ES-I3 (cell line): ENCODE results near the gene STRBP.
"Not testable (repeated sequence)": the region's sequence is repeated elsewhere in the genome, so short reads cannot be mapped to it uniquely, and the experiment has no call there.

ENCODE experiments used
- H3K36me3 ChIP-seq: 2 replicates; pipeline ENCODE4 v1.6.1; 2013; ENCODE audit warnings: mild to moderate bottlenecking, low read length, control low read depth, moderate library complexity; ENCODE audit not compliant: insufficient read depth
- H3K4me1 ChIP-seq: 2 replicates; pipeline ENCODE4 v1.6.1; 2013; ENCODE audit warnings: mild to moderate bottlenecking, control low read depth, low read length; ENCODE audit not compliant: insufficient read depth
- H3K9ac ChIP-seq: 2 replicates; pipeline ENCODE4 v1.6.1; 2013; ENCODE audit warnings: low read depth, mild to moderate bottlenecking, low read length, moderate library complexity
- H3K9me3 ChIP-seq: 2 replicates; pipeline ENCODE4 v1.6.1; 2013; ENCODE audit warnings: mild to moderate bottlenecking, low read length, moderate library complexity; ENCODE audit not compliant: control insufficient read depth, insufficient read depth

STRBP gene

DNA sequence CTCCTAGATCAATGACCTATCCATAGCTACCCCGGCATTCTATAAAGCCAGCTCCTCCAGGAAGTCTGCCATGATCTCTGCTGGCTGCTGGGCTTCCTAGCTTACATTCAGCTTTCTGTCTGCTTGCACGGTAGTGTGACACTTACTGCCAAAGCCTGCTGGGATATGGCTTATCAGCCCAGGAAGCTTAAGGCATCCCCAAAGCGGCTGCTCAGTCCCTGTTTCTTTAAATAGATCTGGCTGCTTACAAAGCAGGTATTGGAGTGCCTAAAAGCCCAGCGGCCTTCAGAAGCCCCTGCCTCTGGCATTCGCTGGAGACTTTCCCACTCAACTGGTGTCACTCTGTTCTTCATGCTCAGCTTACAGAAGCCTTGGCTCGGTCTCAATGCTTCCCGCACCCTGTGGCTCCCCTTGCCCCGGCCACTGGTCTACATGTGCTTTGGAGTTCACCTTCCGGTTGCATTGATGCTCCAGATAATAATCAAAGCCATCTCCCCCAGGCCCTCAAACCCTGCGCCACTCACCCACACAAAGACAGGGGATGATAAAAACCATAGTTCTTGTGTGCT, 31.3 kb upstream of the STRBP start:
- Histone ChIP-seq H3K36me3 (no peaks in the 10 kb centered on the region), H3K4me1 (no peaks in the 10 kb centered on the region), H3K9ac (no peak overlapping the region), H3K9me3 (no peaks in the 10 kb centered on the region)

DNA sequence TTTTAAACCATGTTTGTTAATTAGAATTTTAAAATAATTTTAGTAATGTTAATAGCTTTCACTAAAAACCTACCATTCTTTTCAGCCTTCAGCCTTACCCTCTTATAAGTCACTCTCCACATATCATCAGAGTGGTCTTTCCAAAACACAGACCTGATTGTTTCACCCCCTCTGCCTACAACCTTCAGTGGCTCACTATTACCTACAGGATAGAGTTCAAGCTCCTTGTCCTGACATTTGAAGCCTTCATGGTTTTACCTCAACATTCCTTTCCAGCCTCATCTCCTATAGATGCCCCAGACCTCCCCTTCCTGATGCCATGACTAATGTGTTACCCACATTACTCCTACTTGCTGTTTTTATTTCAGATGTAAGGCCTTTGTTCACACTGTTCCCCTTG, 27.8 kb upstream of the STRBP start:
- no peak overlapping the region for H3K9ac ChIP-seq
- H3K9me3 ChIP-seq, result no peaks in the 10 kb centered on the region
- peaks cover 6% of the 10 kb centered on the region; the same call in 1 of the 2 replicates for H3K4me1 ChIP-seq
- no peaks in the 10 kb centered on the region for H3K36me3 ChIP-seq

DNA sequence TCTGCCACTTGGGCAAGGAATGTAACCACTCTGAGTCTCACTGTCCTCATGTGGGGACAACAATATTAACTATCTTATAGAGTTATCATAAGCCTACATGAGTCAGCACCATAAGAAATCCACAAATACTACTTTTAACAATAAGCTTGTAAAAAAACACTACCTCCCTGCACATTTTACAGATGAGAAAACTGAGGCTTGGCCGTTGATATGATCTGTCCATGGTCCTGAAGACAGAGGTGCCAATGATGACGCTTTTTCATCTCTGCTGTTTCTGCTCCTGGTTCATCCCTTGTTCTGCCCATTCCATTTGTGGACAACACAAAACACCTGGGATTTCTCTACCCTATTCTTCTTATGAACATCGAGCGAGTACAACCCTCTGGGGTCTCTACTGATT, 23.4 kb upstream of the STRBP start:
- no peaks in the 10 kb centered on the region for H3K36me3 ChIP-seq
- peaks cover 6% of the 10 kb centered on the region; the same call in 1 of the 2 replicates for H3K4me1 ChIP-seq
- no peak overlapping the region for H3K9ac ChIP-seq
- no peaks in the 10 kb centered on the region for H3K9me3 ChIP-seq

DNA sequence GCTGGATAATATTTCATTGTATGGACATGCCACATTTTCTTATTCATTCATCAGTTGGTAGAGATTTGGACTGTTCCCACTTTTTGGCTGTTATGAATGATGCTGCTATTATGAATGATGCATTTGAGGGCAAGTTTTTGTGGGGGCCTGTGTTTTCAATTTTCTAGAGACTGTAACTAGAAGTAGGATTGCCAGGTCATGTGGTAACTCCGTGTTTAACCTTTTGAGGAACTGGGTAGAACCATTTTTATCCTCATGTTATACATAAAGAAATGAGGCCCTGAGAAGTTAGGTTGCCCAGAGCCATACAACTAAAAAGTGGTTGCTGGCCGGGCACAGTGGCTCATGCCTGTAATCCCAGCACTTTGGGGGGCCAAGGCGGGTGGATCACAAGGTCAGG, 22.4 kb upstream of the STRBP start:
- no peaks in the 10 kb centered on the region for H3K36me3 ChIP-seq
- H3K9me3 ChIP-seq, result no peaks in the 10 kb centered on the region
- H3K9ac ChIP-seq, result no peak overlapping the region
- H3K4me1 ChIP-seq, result peaks cover 6% of the 10 kb centered on the region; the same call in 1 of the 2 replicates

DNA sequence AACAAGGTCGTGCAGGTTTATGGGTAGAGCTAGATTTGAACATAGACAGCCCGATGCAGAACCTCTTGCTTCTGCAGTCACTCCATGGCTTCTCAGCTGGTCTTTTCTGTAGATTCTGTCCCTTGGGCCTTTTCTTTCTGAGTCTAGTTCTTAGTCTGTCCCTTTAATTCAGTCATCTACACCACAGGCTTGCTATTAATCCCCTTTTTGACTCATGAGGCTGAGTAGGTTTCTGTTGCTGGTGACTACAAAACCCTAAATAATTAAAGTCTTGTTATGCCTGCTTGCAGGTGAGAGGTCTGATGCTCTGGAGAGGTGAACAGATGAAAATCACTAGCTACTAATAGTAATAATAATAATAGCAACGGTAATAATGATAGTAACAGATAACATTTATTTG, 19.3 kb upstream of the STRBP start:
- Histone ChIP-seq H3K36me3 (no peaks in the 10 kb centered on the region), H3K9me3 (no peaks in the 10 kb centered on the region), H3K4me1 (peaks cover 6% of the 10 kb centered on the region; the same call in 1 of the 2 replicates), H3K9ac (no peak overlapping the region)

DNA sequence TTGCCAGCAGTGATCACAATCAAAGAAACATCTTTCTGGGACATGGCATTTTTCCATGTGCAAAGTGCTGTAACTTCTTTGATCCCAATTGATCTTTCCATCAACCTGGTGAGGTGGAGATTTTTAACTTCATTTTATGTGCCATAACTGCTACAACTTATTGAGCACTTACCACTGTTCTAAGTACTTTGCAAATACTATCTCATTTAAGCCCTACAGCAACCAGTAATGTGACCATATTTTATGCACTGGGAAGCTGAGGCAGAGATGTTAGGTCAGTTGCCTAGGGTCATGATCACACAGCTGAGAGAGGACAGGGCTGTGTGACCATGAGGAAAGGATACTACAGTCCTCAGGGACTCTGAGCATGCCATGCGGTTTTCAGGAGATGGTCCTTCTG, 17.9 kb upstream of the STRBP start:
- no peak overlapping the region for H3K9ac ChIP-seq
- no peaks in the 10 kb centered on the region for H3K9me3 ChIP-seq
- H3K4me1 ChIP-seq, result no peaks in the 10 kb centered on the region
- no peaks in the 10 kb centered on the region for H3K36me3 ChIP-seq

DNA sequence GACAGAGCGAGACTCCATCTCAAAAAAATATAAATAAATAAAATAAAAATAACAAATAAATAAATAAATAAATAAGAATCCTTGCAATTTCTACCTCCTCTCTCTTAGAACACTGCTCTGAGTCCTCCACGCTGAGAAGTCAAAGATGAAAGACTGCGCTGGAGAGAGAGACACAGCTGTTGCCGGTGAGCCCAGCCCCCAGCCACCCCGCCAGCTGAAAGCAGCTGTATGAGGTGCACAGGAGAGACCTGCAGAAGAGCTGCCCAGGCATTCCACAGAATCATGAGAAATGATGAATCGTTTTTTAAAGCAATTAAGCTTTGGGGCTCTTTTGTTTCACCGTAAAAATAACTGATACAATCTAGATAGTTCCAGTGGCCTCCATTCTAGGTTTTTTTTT, 16.3 kb upstream of the STRBP start:
- Histone ChIP-seq H3K4me1 (no peaks in the 10 kb centered on the region), H3K9ac (no peak overlapping the region), H3K36me3 (no peaks in the 10 kb centered on the region; the same call in 1 of the 2 replicates)

DNA sequence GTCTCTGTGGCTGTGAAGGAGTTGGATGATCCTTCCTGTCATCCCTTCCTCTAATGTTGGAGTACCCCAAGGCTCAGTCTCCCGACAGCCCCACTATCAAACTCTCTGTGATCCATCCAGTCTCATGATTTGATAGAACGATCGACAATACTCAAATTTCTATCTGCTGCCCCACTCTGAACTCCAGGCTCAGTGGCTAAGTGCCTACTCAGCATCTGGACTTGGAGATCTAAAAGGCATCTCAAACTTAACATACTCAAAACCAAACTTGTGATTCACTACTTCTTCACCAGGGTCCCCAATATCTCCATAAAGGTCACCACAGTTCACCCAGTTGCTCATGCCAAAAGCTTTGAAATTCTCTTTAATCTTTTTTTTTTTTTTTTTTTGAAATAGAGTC, 15.1 kb upstream of the STRBP start:
- no peaks in the 10 kb centered on the region for H3K9me3 ChIP-seq
- H3K36me3 ChIP-seq, result no peaks in the 10 kb centered on the region; the same call in 1 of the 2 replicates
- no peaks in the 10 kb centered on the region for H3K4me1 ChIP-seq
- H3K9ac ChIP-seq, result no peak overlapping the region

More for the DNA sequence above, 16.3 kb upstream of the STRBP start:
- H3K9me3 ChIP-seq, result no peaks in the 10 kb centered on the region

DNA sequence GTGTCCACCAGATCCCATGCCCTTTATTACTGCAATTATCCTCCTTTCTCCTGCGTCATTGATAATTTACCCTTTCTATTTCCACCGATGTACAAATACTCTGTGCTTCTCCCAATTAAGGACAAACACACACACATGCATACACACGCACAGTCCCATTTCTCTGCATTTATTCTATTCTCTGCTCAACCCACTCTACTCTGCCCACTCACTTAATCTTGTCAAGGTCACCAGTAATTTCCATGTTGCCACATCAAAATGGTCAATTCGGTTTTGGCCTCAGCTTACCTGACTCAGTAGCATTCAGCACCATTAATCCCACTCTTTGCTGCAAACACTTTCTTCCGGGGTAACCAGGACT, 14.6 kb upstream of the STRBP start:
- no peak overlapping the region for H3K9ac ChIP-seq
- no peaks in the 10 kb centered on the region for H3K9me3 ChIP-seq
- no peaks in the 10 kb centered on the region for H3K4me1 ChIP-seq
- no peaks in the 10 kb centered on the region; the same call in 1 of the 2 replicates for H3K36me3 ChIP-seq

DNA sequence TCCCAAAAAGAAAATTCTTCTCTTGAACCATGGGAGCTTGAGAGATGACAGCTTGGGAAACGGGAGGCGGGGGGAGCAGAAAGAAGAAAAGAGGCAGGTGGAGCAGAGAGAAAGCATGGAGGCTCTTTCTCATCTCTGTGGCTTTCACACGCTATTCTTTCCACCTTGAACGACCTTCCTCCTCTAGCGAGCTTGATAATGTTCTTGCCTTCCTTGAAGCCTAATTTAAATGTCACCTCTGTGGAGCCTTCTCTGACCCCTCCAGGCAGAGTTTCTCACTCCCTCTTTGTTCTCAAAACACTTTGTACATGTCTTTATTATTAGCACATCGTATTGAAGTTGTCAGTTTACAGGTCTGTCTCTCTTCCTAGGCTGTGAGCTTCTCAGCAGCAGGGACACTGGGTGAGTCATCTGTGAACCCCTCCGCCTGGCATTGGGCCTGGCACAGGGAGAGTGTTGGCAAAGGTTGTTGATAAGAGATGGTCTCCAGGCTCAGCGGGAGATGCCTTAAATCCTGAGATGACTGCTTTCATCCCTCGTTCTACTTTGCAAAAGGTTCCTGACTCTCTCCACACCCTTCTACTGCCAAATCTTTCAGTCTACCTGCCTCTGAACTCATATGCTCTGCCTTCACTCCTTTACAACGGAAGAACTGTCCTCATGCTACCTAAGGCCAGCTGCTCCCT, 14.1 kb upstream of the STRBP start:
- no peaks in the 10 kb centered on the region for H3K4me1 ChIP-seq
- H3K9me3 ChIP-seq, result no peaks in the 10 kb centered on the region

DNA sequence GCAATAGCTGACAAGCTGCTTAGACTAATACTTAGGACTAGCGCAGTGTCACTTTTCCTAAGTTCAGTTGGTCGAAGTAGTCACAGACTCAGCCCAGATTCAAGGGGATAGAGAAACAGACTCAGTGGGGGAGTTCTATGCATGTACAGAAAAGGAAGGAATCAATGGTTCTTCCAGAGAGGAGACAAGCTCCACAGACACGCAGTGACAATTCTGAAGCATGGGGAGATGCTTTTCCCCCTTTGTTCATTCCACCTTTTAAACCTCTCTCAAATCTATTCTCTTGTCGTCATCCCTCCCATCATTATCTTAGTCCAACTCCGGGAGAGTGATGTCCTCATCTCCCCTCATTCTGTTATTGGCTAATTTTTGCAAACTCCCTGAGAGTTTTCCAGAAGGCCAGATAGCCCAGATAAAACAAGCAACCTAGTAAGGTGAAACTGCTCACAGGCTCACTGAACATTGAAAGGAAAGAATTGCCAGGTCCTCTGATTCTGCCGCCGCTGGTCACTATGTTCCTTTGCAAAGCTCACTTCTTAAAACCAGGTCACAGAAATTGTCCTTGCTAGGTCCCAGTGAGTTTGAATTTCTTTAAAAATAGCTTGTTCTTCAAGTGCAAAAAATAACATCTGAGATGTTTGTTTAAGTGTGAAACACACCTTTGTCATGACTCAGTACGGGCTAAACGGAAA, 13.4 kb upstream of the STRBP start:
- Histone ChIP-seq H3K9me3 (no peaks in the 10 kb centered on the region), H3K36me3 (no peaks in the 10 kb centered on the region; the same call in 1 of the 2 replicates), H3K9ac (no peak overlapping the region), H3K4me1 (no peaks in the 10 kb centered on the region)

More for the DNA sequence above, 14.1 kb upstream of the STRBP start:
- no peaks in the 10 kb centered on the region; the same call in 1 of the 2 replicates for H3K36me3 ChIP-seq
- no peak overlapping the region for H3K9ac ChIP-seq

DNA sequence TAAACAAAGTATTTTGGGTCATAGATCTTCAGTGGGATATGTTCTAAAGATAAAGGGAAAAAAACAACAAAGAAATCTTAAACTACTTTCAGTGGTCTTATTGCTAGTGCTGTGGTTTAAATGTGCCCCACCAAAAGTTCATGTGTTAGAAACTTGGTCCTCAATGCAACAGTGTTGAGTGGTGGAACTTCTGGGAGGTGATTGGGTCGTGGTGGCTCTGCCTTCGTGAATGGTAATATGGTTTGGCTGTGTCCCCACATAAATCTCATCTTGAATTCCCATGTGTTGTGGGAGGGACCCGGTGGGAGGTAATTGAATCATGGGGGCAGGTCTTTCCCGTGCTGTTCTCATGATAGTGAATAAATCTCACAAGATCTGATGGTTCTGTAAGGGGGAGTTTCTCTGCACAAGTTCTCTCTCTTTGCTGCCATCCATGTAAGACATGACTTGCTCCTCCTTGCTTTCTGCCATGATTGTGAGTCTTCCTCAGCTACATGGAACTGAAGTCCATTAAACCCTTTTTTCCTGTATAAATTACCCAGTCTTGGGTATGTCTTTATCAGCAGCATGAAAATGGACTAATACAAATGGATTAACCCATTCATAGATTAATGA, 10.6 kb upstream of the STRBP start:
- not testable (repeated sequence) for H3K9me3 ChIP-seq, H3K4me1 ChIP-seq, H3K9ac ChIP-seq, H3K36me3 ChIP-seq

DNA sequence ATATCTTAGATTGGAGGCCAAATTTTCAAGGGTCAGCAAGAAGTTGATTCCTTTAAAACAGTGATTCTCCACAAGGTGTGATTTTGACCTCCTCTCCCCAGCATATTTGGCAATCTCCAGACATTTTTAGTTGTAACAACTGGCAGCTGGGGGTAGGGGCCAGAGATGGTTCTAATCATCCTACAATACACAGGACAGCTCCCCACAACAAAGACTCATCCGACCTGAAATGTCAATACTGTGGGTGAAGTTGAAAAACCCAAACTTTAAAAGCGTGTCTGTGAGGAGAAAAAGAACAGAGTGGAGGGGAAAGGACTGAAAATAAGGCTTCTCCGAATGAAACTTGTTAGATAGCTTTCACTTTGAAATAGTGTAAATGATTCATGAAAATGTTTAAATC, 10.0 kb upstream of the STRBP start:
- no peaks in the 10 kb centered on the region; the same call in 1 of the 2 replicates for H3K36me3 ChIP-seq
- H3K4me1 ChIP-seq, result peaks cover 7% of the 10 kb centered on the region; the same call in 1 of the 2 replicates
- H3K9ac ChIP-seq, result no peak overlapping the region
- H3K9me3 ChIP-seq, result no peaks in the 10 kb centered on the region

DNA sequence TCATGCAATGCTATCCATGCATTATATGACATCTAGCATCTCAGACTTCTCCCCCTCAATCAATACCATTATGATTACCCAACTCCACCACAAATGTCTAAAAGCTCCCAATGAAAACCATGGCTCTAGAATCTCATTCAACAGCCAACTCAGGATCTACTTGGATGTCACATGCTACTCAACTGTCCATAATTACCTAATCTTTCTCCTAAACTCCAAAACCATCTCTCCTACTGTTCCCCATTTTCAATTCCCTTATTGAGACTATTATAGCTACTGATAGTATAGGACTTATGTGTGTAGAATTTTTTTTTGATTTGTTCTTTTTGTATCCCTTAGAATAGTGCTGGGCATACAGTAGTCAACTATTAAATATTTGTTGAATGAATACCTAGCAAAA, 8.2 kb upstream of the STRBP start:
- H3K4me1 ChIP-seq, result peaks cover 7% of the 10 kb centered on the region; the same call in 1 of the 2 replicates
- no peaks in the 10 kb centered on the region; the same call in 1 of the 2 replicates for H3K36me3 ChIP-seq
- no peaks in the 10 kb centered on the region for H3K9me3 ChIP-seq
- H3K9ac ChIP-seq, result no peak overlapping the region
